GM12878 (cell line): ENCODE measurements around the gene SLC6A11. TPM values are rescaled to one million over a fixed set of nuclear protein-coding genes. Genes with fewer than 3 reads are reported as not detected.

Source experiments
- ATAC-seq: fragments of 200-7000 bp; cut with Tn5 transposase; 3 replicates; pipeline ENCODE4 v1.9.1; 2020; ENCODE audit warnings: mild to moderate bottlenecking, moderate library complexity
- BruUV-seq: library from RNA; stranded (reverse); fragments of 400-500 nt; replicated peaks from 2 replicates; lab custom pipeline; 2021; lab: Mats Ljungman, UMichigan
- CTCF ChIA-PET: fragments of 300-600 bp; sonication (Branson Sonifier 250); formaldehyde crosslinking; extraction: SDS; loops from one replicate; lab custom pipeline; 2021; ENCODE audit warnings: inconsistent platforms; lab: Yijun Ruan, JAX
- POLR2A ChIA-PET: fragments of 350-600 bp; formaldehyde crosslinking; extraction: SDS; loops from one replicate; lab custom pipeline; 2021; ENCODE audit warnings: inconsistent platforms; lab: Charles Lee
- RAD21 ChIA-PET: fragments of 300-600 bp; sonication (Branson Sonifier 250); formaldehyde crosslinking; loops from one replicate; lab custom pipeline; 2023; ENCODE audit warnings: antibody characterized with exemption; ENCODE audit not compliant: unreplicated experiment; lab: Charles Lee
- SMC1A ChIA-PET: fragments of 300-600 bp; sonication (Branson Sonifier 250); formaldehyde crosslinking; loops from one replicate; lab custom pipeline; 2023; ENCODE audit not compliant: unreplicated experiment, uncharacterized antibody; lab: Charles Lee
- DNase-seq: peaks from one replicate; pipeline ENCODE4 v3.0.0-alpha.2; 2011; ENCODE audit warnings: low read depth, low spot score
- FAIRE-seq: peaks from 3 replicates; lab custom pipeline; 2011; peaks lifted over from hg19 to GRCh38; lab: Jason Lieb, UNC
- H2AFZ ChIP-seq: 2 replicates; pipeline ENCODE4 v1.6.0; 2011; ENCODE audit warnings: low read depth, low read length, control low read depth; ENCODE audit not compliant: control insufficient read depth
- H3K27ac ChIP-seq: 2 replicates; pipeline ENCODE4 v1.5.1; 2011; ENCODE audit warnings: control low read depth; ENCODE audit not compliant: control insufficient read depth, insufficient read depth
- H3K27me3 ChIP-seq, 2 experiments: replicated peaks in 1 of 2; 2 replicates each; pipeline versions ENCODE4 v1.6.0 to v1.6.1; 2011; ENCODE audit warnings: low read length in 1 of 2; ENCODE audit not compliant: control insufficient read depth in 2 of 2, insufficient read depth in 2 of 2
- H3K36me3 ChIP-seq, 2 experiments: 2 replicates each; pipeline ENCODE4 v1.5.1; 2011; ENCODE audit warnings: low read length in 1 of 2; ENCODE audit not compliant: control insufficient read depth in 2 of 2, insufficient read depth in 2 of 2
- H3K4me1 ChIP-seq: 2 replicates; pipeline ENCODE4 v1.6.1; 2011; ENCODE audit warnings: mild to moderate bottlenecking, low read length, moderate library complexity, mixed read lengths; ENCODE audit not compliant: control insufficient read depth, insufficient read depth
- H3K4me2 ChIP-seq: 2 replicates; pipeline ENCODE4 v1.6.0; 2011; ENCODE audit warnings: control low read depth; ENCODE audit not compliant: control insufficient read depth, insufficient read depth
- H3K4me3 ChIP-seq: fragments of 200-600 bp; sonication (generic); 2 replicates; pipeline ENCODE4 v1.5.1; 2016
- H3K79me2 ChIP-seq: 2 replicates; pipeline ENCODE4 v1.6.0; 2011; ENCODE audit warnings: low read length; ENCODE audit not compliant: control insufficient read depth, insufficient read depth
- H3K9ac ChIP-seq: 2 replicates; pipeline ENCODE4 v1.8.0; 2011; ENCODE audit warnings: low read length, control low read depth, mixed read lengths; ENCODE audit not compliant: control insufficient read depth, insufficient read depth
- H3K9me3 ChIP-seq: replicated peaks from 3 replicates; pipeline ENCODE4 v1.5.1; 2011; ENCODE audit warnings: mild to moderate bottlenecking, low read length; ENCODE audit not compliant: control insufficient read depth, insufficient read depth
- H4K20me1 ChIP-seq: 2 replicates; pipeline ENCODE4 v1.6.0; 2011; ENCODE audit not compliant: control insufficient read depth, insufficient read depth
- CHD4 ChIP-seq: fragments of 200-600 bp; sonication (generic); IDR thresholded peaks from 2 replicates; pipeline ENCODE4 v1.6.1; 2016; ENCODE audit warnings: mild to moderate bottlenecking
- E2F4 ChIP-seq: IDR thresholded peaks from 2 replicates; pipeline ENCODE4 v1.6.1; 2012; ENCODE audit warnings: low read depth, low read length, improper control_type of control experiment
- EGR1 ChIP-seq, 2 experiments: IDR thresholded peaks; 1 replicate in 1 of 2; 2 replicates in 1 of 2; pipeline ENCODE4 v1.6.1; 2011 to 2012; ENCODE audit warnings: low read depth in 2 of 2, low read length in 2 of 2, borderline replicate concordance in 1 of 2, mild to moderate bottlenecking in 1 of 2, moderate library complexity in 1 of 2
- KAT2A ChIP-seq: conservative IDR thresholded peaks from 2 replicates; pipeline ENCODE4 v1.6.1; 2011; ENCODE audit warnings: low read depth, low read length; ENCODE audit not compliant: control insufficient read depth
- NFYB ChIP-seq: IDR thresholded peaks from 2 replicates; pipeline ENCODE4 v1.6.1; 2011; ENCODE audit warnings: low read depth, mild to moderate bottlenecking, low read length, improper control_type of control experiment, moderate library complexity; ENCODE audit not compliant: insufficient read depth
- ZNF217 ChIP-seq: fragments of 450-650 bp; IDR thresholded peaks from 2 replicates; pipeline ENCODE4 v1.6.1; 2017; ENCODE audit warnings: antibody characterized with exemption, mild to moderate bottlenecking
- WGBS: methylation state at CpG from one replicate; pipeline ENCODE4 v1.1.6; 2016; ENCODE audit warnings: low lambda C conversion rate; ENCODE audit not compliant: insufficient replicate concordance, insufficient coverage; ENCODE audit errors: missing lambda C conversion rate; 5-methylcytosine and 5-hydroxymethylcytosine counted together
- in situ Hi-C: fragments of 300-500 bp; cut with MboI; formaldehyde crosslinking; loops from 9 replicates; pipeline ENCODE4 v1.14.3; 2018; ENCODE audit warnings: mixed read lengths
- intact Hi-C: fragments of 100-400 bp; cut with micrococcal nuclease; formaldehyde crosslinking; loops from one replicate; pipeline ENCODE4 v1.14.2; 2022; ENCODE audit not compliant: unreplicated experiment
- polyA plus RNA-seq, 11 experiments: library from polyadenylated mRNA; depleted of rRNA in 4 of 11; unstranded in 6 of 11; stranded (reverse) in 5 of 11; fragments of >200 nt; fragmentation: Nextera tagmentation in 4 of 11; fragmentation: Illumina TruSeq in 1 of 11; extraction: Ambion mirVana in 4 of 11; extraction: Trizol in 1 of 11; gene quantifications; 1 replicate in 1 of 11; 2 replicates in 10 of 11; pipeline versions ENCODE4 v1.2.1 to v1.2.3, GENCODE V29; 2011 to 2016; ENCODE audit warnings: inconsistent platforms in 2 of 11, missing spikeins in 2 of 11, low read depth in 1 of 11
- total RNA-seq, 4 experiments: library from RNA; depleted of rRNA in 3 of 4; stranded (reverse); fragments of >200 nt in 3 of 4; fragmentation: Illumina TruSeq in 1 of 4; extraction: Trizol in 1 of 4; gene quantifications; 2 replicates each; pipeline versions ENCODE4 v1.2.1 to v1.2.3, GENCODE V29; 2013 to 2021

Gene SLC6A11
- total and polyA plus RNA-seq, 10 of the 15 experiments (the other 5 are each of a cell fraction or from before 2014, with no cell fraction given): not detected

DNA sequence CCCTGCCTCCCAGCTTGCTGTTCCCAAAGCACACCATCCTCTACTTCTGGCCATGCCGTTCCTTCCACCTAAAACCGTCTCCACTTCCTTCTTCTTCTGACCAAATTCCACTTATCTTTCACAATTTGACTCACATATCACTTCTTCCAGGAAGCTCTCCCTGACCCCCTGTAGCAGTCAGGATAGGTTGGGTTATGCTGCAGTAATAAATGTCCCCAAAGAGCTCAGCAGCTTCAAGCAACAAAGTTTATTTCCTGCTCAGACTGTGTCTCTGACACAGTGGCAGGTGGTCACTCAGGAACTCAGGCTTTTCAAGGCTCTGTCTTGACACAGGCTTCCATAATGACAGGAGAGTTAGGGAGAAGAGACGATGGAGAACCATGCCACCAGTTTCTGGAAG lies 27.4 kb downstream of the SLC6A11 start:
- H3K9me3 ChIP-seq: no peaks in the 10 kb centered on the region; the same call in 2 of the 3 replicates
- peaks cover 3% of the 10 kb centered on the region for H3K4me1 ChIP-seq
- intact Hi-C loops: no loop called here
- 33% methylated on average over 3 of the region's 3 CpGs for WGBS
- H3K4me3 ChIP-seq: no peak overlapping the region
- ChIA-PET RAD21 (no interaction called here), POLR2A (no interaction called here), SMC1A (no interaction called here), CTCF (no interaction called here)
- in situ Hi-C loops: no loop called here
- FAIRE-seq (no peak), ATAC-seq (no peak), DNase-seq (no peak)
- H3K9ac ChIP-seq: no peak overlapping the region
- H3K36me3 ChIP-seq: no peaks in the 10 kb centered on the region
- no peaks in the 10 kb centered on the region for H3K79me2 ChIP-seq
- no peak for TF ChIP-seq KAT2A
- TF ChIP-seq E2F4: no peak
- no peak for TF ChIP-seq NFYB
- TF ChIP-seq ZNF217: no peak
- TF ChIP-seq CHD4: no peak
- TF ChIP-seq EGR1 (IDR thresholded peaks at IDR 0.05; ENCODE audit: borderline replicate concordance in 1 of 2, low read depth in 2 of 2, low read length in 2 of 2): no peak
- no peak overlapping the region for H3K4me2 ChIP-seq
- no TSS peak for BruUV-seq
- no peaks in the 10 kb centered on the region for H3K27me3 ChIP-seq
- H3K27ac ChIP-seq: no peak overlapping the region
- H4K20me1 ChIP-seq: no peaks in the 10 kb centered on the region
- H2AFZ ChIP-seq: no peak overlapping the region
